Tibial nerve (tissue), 4 donors: ENCODE data around the gene GJB5.

Source experiments
- CTCF ChIP-seq, 5 experiments: fragments of 200-600 bp in 3 of 5; fragments of 450-650 bp in 2 of 5; sonication (generic) in 3 of 5; IDR thresholded peaks; one replicate each; pipeline ENCODE4 v1.5.1; 2016 to 2019; ENCODE audit warnings: antibody characterized with exemption in 5 of 5, mild to moderate bottlenecking in 3 of 5, moderate library complexity in 2 of 5
- EP300 ChIP-seq, 2 donors: sonication (generic); formaldehyde crosslinking; IDR thresholded peaks; one replicate each; pipeline ENCODE4 v1.6.1; 2017; ENCODE audit warnings: antibody characterized with exemption in 2 of 2, mild to moderate bottlenecking in 1 of 2

GRCh38 chr1:34790985-34791384 is 36.1 kb downstream of the GJB5 start:
- no peak for TF ChIP-seq CTCF (IDR thresholded peaks at IDR 0.05)
- TF ChIP-seq EP300 (IDR thresholded peaks at IDR 0.05), result peak in 1 of 2 donors; percentile 29
